Liver (tissue), 9 donors: Measurements from ENCODE around the gene PYDC1. TPM values are rescaled to one million over a fixed set of nuclear protein-coding genes. Genes with fewer than 3 reads are reported as not detected.

Experiments used
- DNase-seq: peaks from one replicate; pipeline ENCODE4 v3.0.0-alpha.2; 2017; ENCODE audit warnings: low spot score
- H3K27ac ChIP-seq, 2 donors: one replicate each; pipeline ENCODE4 v1.7.0; 2013; ENCODE audit warnings: inconsistent platforms in 2 of 2, low read length in 2 of 2, control low read depth in 1 of 2, low read depth in 1 of 2, mild to moderate bottlenecking in 1 of 2
- H3K27me3 ChIP-seq, 4 donors: one replicate each; pipeline versions ENCODE4 v1.6.1 to v1.7.0; 2013; ENCODE audit warnings: low read length in 3 of 4, inconsistent platforms in 1 of 4, mild to moderate bottlenecking in 1 of 4, moderate library complexity in 1 of 4; ENCODE audit not compliant: control insufficient read depth in 4 of 4, insufficient read depth in 4 of 4
- H3K36me3 ChIP-seq, 4 donors: one replicate each; pipeline versions ENCODE4 v1.6.1 to v1.7.0; 2013; ENCODE audit warnings: low read length in 3 of 4, mild to moderate bottlenecking in 3 of 4, low read depth in 1 of 4, moderate library complexity in 1 of 4; ENCODE audit not compliant: control insufficient read depth in 4 of 4, insufficient read depth in 3 of 4
- H3K4me1 ChIP-seq, 4 donors: one replicate each; pipeline versions ENCODE4 v1.6.1 to v1.7.0; 2013; ENCODE audit warnings: low read length in 3 of 4, mild to moderate bottlenecking in 3 of 4, moderate library complexity in 1 of 4; ENCODE audit not compliant: control insufficient read depth in 4 of 4, insufficient read depth in 4 of 4
- H3K4me3 ChIP-seq, 3 donors: one replicate each; pipeline versions ENCODE4 v1.6.1 to v1.7.0; 2013; ENCODE audit warnings: low read length in 3 of 3, control low read depth in 1 of 3, low read depth in 1 of 3, mild to moderate bottlenecking in 1 of 3
- H3K9ac ChIP-seq, 2 donors: one replicate each; pipeline ENCODE4 v1.7.0; 2013; ENCODE audit warnings: low read length in 2 of 2, mild to moderate bottlenecking in 2 of 2, moderate library complexity in 2 of 2, control low read depth in 1 of 2, low read depth in 1 of 2
- H3K9me3 ChIP-seq, 4 donors: one replicate each; pipeline versions ENCODE4 v1.6.1 to v1.7.0; 2013; ENCODE audit warnings: low read length in 3 of 4; ENCODE audit not compliant: control insufficient read depth in 4 of 4
- ATF3 ChIP-seq: IDR thresholded peaks from 2 replicates; pipeline ENCODE4 v1.6.1; 2016; ENCODE audit warnings: antibody characterized with exemption
- EGR1 ChIP-seq, 2 donors: IDR thresholded peaks; 2 replicates each; pipeline ENCODE4 v1.6.1; 2016 to 2018; ENCODE audit warnings: antibody characterized with exemption in 2 of 2, low read depth in 2 of 2
- FOXA1 ChIP-seq: IDR thresholded peaks from 2 replicates; pipeline ENCODE4 v1.6.1; 2016; ENCODE audit warnings: antibody characterized with exemption
- FOXA2 ChIP-seq: IDR thresholded peaks from 2 replicates; pipeline ENCODE4 v1.6.1; 2016; ENCODE audit warnings: antibody characterized with exemption
- HNF4G ChIP-seq: IDR thresholded peaks from 2 replicates; pipeline ENCODE4 v1.6.1; 2016; ENCODE audit warnings: antibody characterized with exemption
- JUND ChIP-seq, 2 donors: IDR thresholded peaks; 2 replicates each; pipeline ENCODE4 v1.6.1; 2016; ENCODE audit warnings: antibody characterized with exemption in 2 of 2
- NR2F2 ChIP-seq: IDR thresholded peaks from 2 replicates; pipeline ENCODE4 v1.6.1; 2016; ENCODE audit warnings: antibody characterized with exemption
- RAD21 ChIP-seq, 2 donors: IDR thresholded peaks; 2 replicates each; pipeline ENCODE4 v1.6.1; 2016; ENCODE audit warnings: antibody characterized with exemption in 2 of 2, mild to moderate bottlenecking in 2 of 2
- SP1 ChIP-seq: IDR thresholded peaks from 2 replicates; pipeline ENCODE4 v1.6.1; 2018; ENCODE audit warnings: antibody characterized with exemption, mild to moderate bottlenecking
- TAF1 ChIP-seq: conservative IDR thresholded peaks from 2 replicates; pipeline ENCODE4 v1.6.1; 2016; ENCODE audit warnings: antibody characterized with exemption, mild to moderate bottlenecking
- YY1 ChIP-seq: IDR thresholded peaks from 2 replicates; pipeline ENCODE4 v1.6.1; 2016; ENCODE audit warnings: antibody characterized with exemption, mild to moderate bottlenecking
- ZBTB33 ChIP-seq: IDR thresholded peaks from 2 replicates; pipeline ENCODE4 v1.6.1; 2016; ENCODE audit warnings: antibody characterized with exemption
- WGBS: extraction: QIAGEN DNeasy Blood & Tissue Kit; methylation state at CpG from one replicate; pipeline ENCODE4 v1.1.7; 2013; 5-methylcytosine and 5-hydroxymethylcytosine counted together
- polyA plus RNA-seq, 2 donors: library from polyadenylated mRNA; stranded (reverse) in 1 of 2; unstranded in 1 of 2; fragments of 200-250 nt in 1 of 2; fragments of >200 nt in 1 of 2; fragmentation: Nextera tagmentation in 1 of 2; extraction: Ambion mirVana in 1 of 2; gene quantifications; one replicate each; pipeline versions ENCODE4 v1.2.1 to v1.2.3, GENCODE V29; 2013 to 2015
- total RNA-seq, 2 donors: library from RNA; depleted of rRNA; stranded (reverse); fragments of >200 nt; gene quantifications; one replicate each; pipeline ENCODE4 v1.2.3, GENCODE V29; 2014
- TF ChIP-seq, protein P1 (sequence below): IDR thresholded peaks from 2 replicates; pipeline ENCODE4 v1.6.1; 2016; ENCODE audit warnings: antibody characterized with exemption
- TF ChIP-seq, protein P2 (sequence below): fragments of 150-350 bp; IDR thresholded peaks from 2 replicates; pipeline ENCODE4 v1.5.1; 2017; ENCODE audit warnings: improper control_type of control experiment, low read depth, low read length; ENCODE audit not compliant: missing input control
- donor health status: healthy.
- donor health status: healthy.
- donor health status: healthy.
- donor health status: healthy.
- donor health status: healthy.

PYDC1 gene
- total and polyA plus RNA-seq, 4 donors: not detected

DNA sequence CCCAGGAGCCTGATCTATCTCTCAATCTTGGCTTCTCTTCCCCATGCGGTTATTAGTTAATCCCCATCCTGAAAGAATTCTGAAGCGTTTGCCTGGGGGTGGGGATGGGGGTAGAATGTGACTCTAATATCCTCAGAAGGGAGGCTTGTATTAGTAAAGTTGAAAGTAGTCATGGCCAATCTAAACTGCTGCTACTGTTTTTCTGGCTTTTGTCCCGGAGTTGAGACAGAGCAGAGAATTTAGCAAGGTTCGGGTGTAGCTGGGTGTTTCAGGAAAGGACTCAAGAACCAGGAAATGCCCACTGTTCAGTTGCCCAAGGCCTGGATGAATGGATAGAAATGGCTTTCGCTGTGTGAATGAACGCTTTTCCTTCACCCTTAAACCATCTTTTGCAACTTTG is 25.3 kb upstream of the PYDC1 start:
- H3K9ac ChIP-seq: no peak overlapping the region
- no peaks in the 10 kb centered on the region for H3K4me1 ChIP-seq
- WGBS: 65% methylated on average over 6 of the region's 6 CpGs
- no peak overlapping the region for H3K27ac ChIP-seq
- no peak overlapping the region for H3K4me3 ChIP-seq
- H3K9me3 ChIP-seq: no peaks in the 10 kb centered on the region
- DNase-seq: no peak
- no peaks in the 10 kb centered on the region for H3K27me3 ChIP-seq
- H3K36me3 ChIP-seq: no peaks in the 10 kb centered on the region
- TF ChIP-seq NR2F2 (no peak), HNF4G (no peak), YY1 (no peak)

GRCh38 chr16:31238041-31238440 is 21.1 kb upstream of the PYDC1 start:
- TF ChIP-seq SP1: no peak
- no peak for TF ChIP-seq ZBTB33
- no peak for TF ChIP-seq EGR1 (IDR thresholded peaks at IDR 0.05; ENCODE audit: low read depth in 2 of 2)
- TF ChIP-seq YY1: no peak
- no peak for TF ChIP-seq FOXA1
- TF ChIP-seq TAF1: no peak
- no peak for TF ChIP-seq ATF3
- no peak for TF ChIP-seq HNF4G
- no peak for TF ChIP-seq RAD21 (IDR thresholded peaks at IDR 0.05)
- no peak overlapping the region for H3K9ac ChIP-seq
- 76% methylated on average over 4 of the region's 4 CpGs for WGBS

GRCh38 chr16:31229501-31229900 is 12.6 kb upstream of the PYDC1 start:
- Histone ChIP-seq H3K27ac (no peak overlapping the region), H3K9me3 (peaks cover 0 to 2% (median 0%) of the 10 kb centered on the region in 4 donors), H3K27me3 (no peaks in the 10 kb centered on the region), H3K9ac (no peak overlapping the region), H3K4me1 (peaks cover 0 to 5% (median 0%) of the 10 kb centered on the region in 4 donors), H3K4me3 (no peak overlapping the region), H3K36me3 (no peaks in the 10 kb centered on the region)
- DNase-seq: no peak
- WGBS: 65% methylated on average over 10 of the region's 10 CpGs
- TF ChIP-seq ATF3 (no peak), RAD21 (IDR thresholded peaks at IDR 0.05) (no peak), EGR1 (IDR thresholded peaks at IDR 0.05; ENCODE audit: low read depth in 2 of 2) (no peak), JUND (IDR thresholded peaks at IDR 0.05) (no peak)

More at GRCh38 chr16:31238041-31238440, 21.1 kb upstream of the PYDC1 start:
- Histone ChIP-seq H3K27ac (no peak overlapping the region), H3K9me3 (peaks cover 0 to 2% (median 0%) of the 10 kb centered on the region in 4 donors), H3K4me1 (no peaks in the 10 kb centered on the region), H3K36me3 (no peaks in the 10 kb centered on the region), H3K4me3 (no peak overlapping the region), H3K27me3 (no peaks in the 10 kb centered on the region)
- DNase-seq: no peak

GRCh38 chr16:31228206-31228605 is 11.3 kb upstream of the PYDC1 start:
- Histone ChIP-seq H3K4me1 (peaks cover 0 to 5% (median 0%) of the 10 kb centered on the region in 4 donors), H3K27me3 (no peaks in the 10 kb centered on the region), H3K36me3 (no peaks in the 10 kb centered on the region), H3K27ac (no peak overlapping the region), H3K4me3 (no peak overlapping the region), H3K9ac (no peak overlapping the region), H3K9me3 (peaks cover 0 to 1% (median 0%) of the 10 kb centered on the region in 4 donors)
- no peak for DNase-seq
- 91% methylated on average over 4 of the region's 4 CpGs for WGBS
- TF ChIP-seq, protein P1, sequence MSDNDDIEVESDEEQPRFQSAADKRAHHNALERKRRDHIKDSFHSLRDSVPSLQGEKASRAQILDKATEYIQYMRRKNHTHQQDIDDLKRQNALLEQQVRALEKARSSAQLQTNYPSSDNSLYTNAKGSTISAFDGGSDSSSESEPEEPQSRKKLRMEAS: no peak
- no peak for TF ChIP-seq YY1
- no peak for TF ChIP-seq HNF4G
- TF ChIP-seq, protein P2, sequence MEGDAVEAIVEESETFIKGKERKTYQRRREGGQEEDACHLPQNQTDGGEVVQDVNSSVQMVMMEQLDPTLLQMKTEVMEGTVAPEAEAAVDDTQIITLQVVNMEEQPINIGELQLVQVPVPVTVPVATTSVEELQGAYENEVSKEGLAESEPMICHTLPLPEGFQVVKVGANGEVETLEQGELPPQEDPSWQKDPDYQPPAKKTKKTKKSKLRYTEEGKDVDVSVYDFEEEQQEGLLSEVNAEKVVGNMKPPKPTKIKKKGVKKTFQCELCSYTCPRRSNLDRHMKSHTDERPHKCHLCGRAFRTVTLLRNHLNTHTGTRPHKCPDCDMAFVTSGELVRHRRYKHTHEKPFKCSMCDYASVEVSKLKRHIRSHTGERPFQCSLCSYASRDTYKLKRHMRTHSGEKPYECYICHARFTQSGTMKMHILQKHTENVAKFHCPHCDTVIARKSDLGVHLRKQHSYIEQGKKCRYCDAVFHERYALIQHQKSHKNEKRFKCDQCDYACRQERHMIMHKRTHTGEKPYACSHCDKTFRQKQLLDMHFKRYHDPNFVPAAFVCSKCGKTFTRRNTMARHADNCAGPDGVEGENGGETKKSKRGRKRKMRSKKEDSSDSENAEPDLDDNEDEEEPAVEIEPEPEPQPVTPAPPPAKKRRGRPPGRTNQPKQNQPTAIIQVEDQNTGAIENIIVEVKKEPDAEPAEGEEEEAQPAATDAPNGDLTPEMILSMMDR: no peak
- no peak for TF ChIP-seq ZBTB33
- TF ChIP-seq FOXA1: no peak
- no peak for TF ChIP-seq FOXA2
- no peak for TF ChIP-seq JUND (IDR thresholded peaks at IDR 0.05)
